H9 (cell line): ENCODE results near the gene KRTAP5-4. TPM values are rescaled to one million over a fixed set of nuclear protein-coding genes. Genes with fewer than 3 reads are reported as not detected.
"Not testable (repeated sequence)": the region's sequence is repeated elsewhere in the genome, so short reads cannot be mapped to it uniquely, and the experiment has no call there.

Source experiments
- DNase-seq: peaks from one replicate; pipeline ENCODE4 v3.0.0-alpha.2; 2017
- H2AFZ ChIP-seq: one replicate; pipeline ENCODE4 v1.6.1; 2013; ENCODE audit warnings: mild to moderate bottlenecking, low read length, control low read depth, moderate library complexity
- H2AK5ac ChIP-seq: 2 replicates; pipeline ENCODE4 v1.6.1; 2013; ENCODE audit warnings: low read length, control low read depth, mixed read lengths; ENCODE audit not compliant: insufficient read length
- H2BK120ac ChIP-seq: one replicate; pipeline ENCODE4 v1.6.1; 2013; ENCODE audit warnings: low read depth, mild to moderate bottlenecking, low read length, control low read depth, inconsistent platforms; ENCODE audit not compliant: poor library complexity, severe bottlenecking
- H2BK12ac ChIP-seq: 2 replicates; pipeline ENCODE4 v1.6.1; 2013; ENCODE audit warnings: low read length, control low read depth, mixed read lengths, low read depth; ENCODE audit not compliant: insufficient read length
- H2BK15ac ChIP-seq: 2 replicates; pipeline ENCODE4 v1.6.1; 2013; ENCODE audit warnings: low read depth, low read length, control low read depth
- H2BK20ac ChIP-seq: one replicate; pipeline ENCODE4 v1.6.1; 2013; ENCODE audit warnings: low read depth, mild to moderate bottlenecking, low read length, control low read depth, inconsistent platforms; ENCODE audit not compliant: poor library complexity, severe bottlenecking
- H2BK5ac ChIP-seq: 2 replicates; pipeline ENCODE4 v1.6.1; 2013; ENCODE audit warnings: low read length, control low read depth, mixed read lengths; ENCODE audit not compliant: insufficient read length
- H3K14ac ChIP-seq: 2 replicates; pipeline ENCODE4 v1.6.1; 2013; ENCODE audit warnings: low read length, control low read depth; ENCODE audit not compliant: insufficient read depth
- H3K18ac ChIP-seq: 2 replicates; pipeline ENCODE4 v1.6.1; 2013; ENCODE audit warnings: low read depth, mild to moderate bottlenecking, mixed read lengths, low read length, control low read depth; ENCODE audit not compliant: insufficient read length
- H3K23ac ChIP-seq: 2 replicates; pipeline ENCODE4 v1.6.1; 2013; ENCODE audit warnings: low read length, control low read depth, mixed read lengths, low read depth; ENCODE audit not compliant: insufficient read length
- H3K23me2 ChIP-seq: 2 replicates; pipeline ENCODE4 v1.6.1; 2013; ENCODE audit warnings: low read depth, mild to moderate bottlenecking, mixed read lengths, low read length, control low read depth; ENCODE audit not compliant: insufficient read length, poor library complexity, severe bottlenecking
- H3K27ac ChIP-seq: 2 replicates; pipeline ENCODE4 v1.5.1; 2013; ENCODE audit warnings: low read length, control low read depth, mixed read lengths, low read depth; ENCODE audit not compliant: insufficient read length
- H3K27me3 ChIP-seq: 2 replicates; pipeline ENCODE4 v1.6.1; 2013; ENCODE audit warnings: low read length, control low read depth, inconsistent platforms; ENCODE audit not compliant: insufficient read depth
- H3K4ac ChIP-seq: 2 replicates; pipeline ENCODE4 v1.6.1; 2013; ENCODE audit warnings: low read depth, mild to moderate bottlenecking, control low read depth, inconsistent platforms, low read length, moderate library complexity
- H3K4me1 ChIP-seq: 2 replicates; pipeline ENCODE4 v1.6.1; 2013; ENCODE audit warnings: low read length, control low read depth, inconsistent platforms; ENCODE audit not compliant: insufficient read depth
- H3K4me2 ChIP-seq: 2 replicates; pipeline ENCODE4 v1.6.1; 2013; ENCODE audit warnings: low read length, control low read depth, mixed read lengths; ENCODE audit not compliant: insufficient read length, insufficient read depth
- H3K56ac ChIP-seq: 2 replicates; pipeline ENCODE4 v1.6.1; 2013; ENCODE audit warnings: low read depth, mild to moderate bottlenecking, mixed read lengths, low read length, control low read depth; ENCODE audit not compliant: insufficient read length
- H3K79me1 ChIP-seq: 2 replicates; pipeline ENCODE4 v1.6.1; 2013; ENCODE audit warnings: low read depth, mild to moderate bottlenecking, moderate library complexity, low read length, control low read depth, inconsistent platforms; ENCODE audit not compliant: insufficient read depth, poor library complexity, severe bottlenecking
- H3K79me2 ChIP-seq: 2 replicates; pipeline ENCODE4 v1.6.1; 2013; ENCODE audit warnings: low read length, control low read depth, inconsistent platforms; ENCODE audit not compliant: insufficient read depth
- H3K9ac ChIP-seq: 2 replicates; pipeline ENCODE4 v1.6.1; 2013; ENCODE audit warnings: low read length, control low read depth, mixed read lengths; ENCODE audit not compliant: insufficient read length; ENCODE audit errors: extremely low read depth
- H3K9me3 ChIP-seq: one replicate; pipeline ENCODE4 v1.6.1; 2013; ENCODE audit warnings: low read depth, low read length, inconsistent platforms; ENCODE audit not compliant: control insufficient read depth
- H3T11ph ChIP-seq: one replicate; pipeline ENCODE4 v1.6.1; 2013; ENCODE audit warnings: mild to moderate bottlenecking, low read length, control low read depth, inconsistent platforms
- H4K20me1 ChIP-seq: one replicate; pipeline ENCODE4 v1.6.1; 2013; ENCODE audit not compliant: control insufficient read depth, insufficient read length, insufficient read depth
- H4K5ac ChIP-seq: 2 replicates; pipeline ENCODE4 v1.6.1; 2013; ENCODE audit warnings: low read depth, mild to moderate bottlenecking, mixed read lengths, low read length, control low read depth; ENCODE audit not compliant: insufficient read length
- H4K8ac ChIP-seq: replicated peaks from 2 replicates; pipeline ENCODE4 v1.6.1; 2013; ENCODE audit warnings: low read length, control low read depth, mixed read lengths, low read depth; ENCODE audit not compliant: insufficient read length
- H4K91ac ChIP-seq: 2 replicates; pipeline ENCODE4 v1.6.1; 2013; ENCODE audit warnings: low read depth, mild to moderate bottlenecking, moderate library complexity, mixed read lengths, low read length, control low read depth; ENCODE audit not compliant: insufficient read length
- H3K27ac Mint-ChIP-seq, 3 experiments: 2 replicates in 2 of 3; 3 replicates in 1 of 3; pipeline ENCODE4 v1.8.0; 2020 to 2021; ENCODE audit warnings: mixed read lengths in 3 of 3, mild to moderate bottlenecking in 1 of 3, moderate library complexity in 1 of 3
- H3K27me3 Mint-ChIP-seq: 2 replicates; pipeline ENCODE4 v1.8.0; 2021; ENCODE audit warnings: low read depth, mild to moderate bottlenecking, moderate library complexity, mixed read lengths
- H3K36me3 Mint-ChIP-seq, 3 experiments: 2 replicates in 2 of 3; 3 replicates in 1 of 3; pipeline ENCODE4 v1.8.0; 2020 to 2021; ENCODE audit warnings: low read depth in 3 of 3, mixed read lengths in 3 of 3; ENCODE audit not compliant: insufficient read depth in 1 of 3
- H3K4me1 Mint-ChIP-seq, 2 experiments: 2 replicates each; pipeline ENCODE4 v1.8.0; 2020; ENCODE audit warnings: mixed read lengths in 2 of 2
- H3K4me3 Mint-ChIP-seq, 2 experiments: 2 replicates in 1 of 2; 3 replicates in 1 of 2; pipeline ENCODE4 v1.8.0; 2020 to 2021; ENCODE audit warnings: mild to moderate bottlenecking in 2 of 2, mixed read lengths in 2 of 2, moderate library complexity in 1 of 2
- H3K9me3 Mint-ChIP-seq, 2 experiments: 2 replicates in 1 of 2; 3 replicates in 1 of 2; pipeline ENCODE4 v1.8.0; 2020; ENCODE audit warnings: mild to moderate bottlenecking in 2 of 2, mixed read lengths in 2 of 2, moderate library complexity in 1 of 2
- WGBS: extraction: QIAGEN DNeasy Blood & Tissue Kit; methylation state at CpG from one replicate; pipeline ENCODE4 v1.1.7; 2013; ENCODE audit warnings: missing lambda C conversion rate, low lambda C conversion rate, mixed read lengths; ENCODE audit not compliant: insufficient read length; ENCODE audit errors: extremely low coverage; 5-methylcytosine and 5-hydroxymethylcytosine counted together
- total RNA-seq: library from RNA; stranded (reverse); gene quantifications from 2 replicates; pipeline ENCODE4 v1.2.1, GENCODE V29; 2021

Gene KRTAP5-4
- total RNA-seq, 1 experiment from 2014 or later = not detected

DNA sequence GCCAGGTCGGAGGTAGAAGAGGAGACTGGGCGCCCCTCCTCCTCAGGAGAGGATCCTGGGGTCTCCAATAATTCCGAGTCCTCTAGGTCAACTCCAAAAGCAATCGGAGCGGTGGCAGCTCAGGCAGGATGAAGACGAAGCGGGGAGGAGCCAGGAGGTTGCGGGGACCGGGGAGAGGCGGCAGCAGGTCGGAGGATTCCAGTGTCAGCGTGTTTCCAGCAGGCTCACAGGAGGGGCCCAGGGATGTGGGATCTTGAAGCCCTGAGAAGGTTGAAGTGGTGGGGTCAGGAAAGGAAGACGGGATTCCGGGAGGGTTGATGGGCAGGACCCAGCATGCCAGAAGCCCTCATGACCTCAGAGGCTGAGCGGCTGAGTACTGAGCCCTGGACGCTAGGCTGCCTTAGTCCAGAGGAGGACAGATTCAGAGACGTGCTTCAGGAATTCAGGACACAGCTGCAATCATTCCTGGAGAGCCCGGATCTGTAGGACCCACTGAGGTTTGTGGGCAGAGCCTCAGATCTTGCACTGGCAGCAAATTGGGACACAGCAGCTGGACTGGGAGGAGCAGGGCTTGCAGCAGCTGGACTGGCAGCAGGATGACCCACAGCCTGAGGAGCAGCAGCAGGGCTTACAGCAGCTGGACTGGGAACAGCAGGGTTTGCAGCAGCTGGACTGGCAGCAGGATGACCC lies 14.6 kb downstream of the KRTAP5-4 start:
- H3K4me2 ChIP-seq, H3K27ac Mint-ChIP-seq, H2BK12ac ChIP-seq, H3K23ac ChIP-seq, H2BK120ac ChIP-seq, H3K4ac ChIP-seq, H3K9me3 ChIP-seq, H3K27me3 ChIP-seq, H3K23me2 ChIP-seq, H3T11ph ChIP-seq, H2AFZ ChIP-seq, H4K91ac ChIP-seq, H3K14ac ChIP-seq, H2BK5ac ChIP-seq, H3K56ac ChIP-seq, H3K79me1 ChIP-seq, H3K27ac ChIP-seq, H3K36me3 Mint-ChIP-seq, H2BK15ac ChIP-seq, H2AK5ac ChIP-seq, H4K20me1 ChIP-seq, H3K79me2 ChIP-seq, H4K8ac ChIP-seq, H3K18ac ChIP-seq, H4K5ac ChIP-seq, H3K9ac ChIP-seq, H2BK20ac ChIP-seq, H3K4me1 ChIP-seq: not testable (repeated sequence)
- no CpG with 5 or more reads among the region's 18 CpGs for WGBS
- peak; percentile 42 for DNase-seq
- Mint-ChIP-seq H3K9me3 (peaks cover 17 to 18% of the 10 kb centered on the region in 2 experiments), H3K4me3 (peak overlapping the region in 1 of 2 experiments; percentile 57; a peak in 1 of 5 replicates), H3K27me3 (peaks cover 42% of the 10 kb centered on the region), H3K4me1 (peaks cover 13 to 18% of the 10 kb centered on the region in 2 experiments)

DNA sequence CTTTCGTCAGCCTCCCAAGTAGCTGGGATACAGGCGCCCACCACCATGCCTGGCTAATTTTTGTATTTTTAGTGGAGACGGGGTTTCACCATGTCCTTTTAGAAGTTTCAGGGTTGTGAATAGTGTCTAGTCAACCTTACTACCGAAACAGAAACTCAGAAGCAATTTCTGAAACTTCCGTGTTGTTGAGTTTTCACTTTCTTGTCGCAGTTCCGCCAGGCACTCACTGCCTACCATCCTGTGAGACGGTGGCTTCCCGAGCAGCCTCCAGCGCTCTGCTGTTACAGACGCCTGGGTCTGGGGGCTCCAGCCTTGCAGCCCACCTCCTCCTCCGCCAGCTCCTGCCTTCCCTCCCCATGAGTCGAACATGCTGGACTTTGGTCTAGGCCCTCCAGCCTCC lies 16.0 kb downstream of the KRTAP5-4 start:
- Mint-ChIP-seq H3K36me3 (peaks cover 7 to 16% (median 11%) of the 10 kb centered on the region in 3 experiments), H3K9me3 (peaks cover 25 to 26% of the 10 kb centered on the region in 2 experiments), H3K27me3 (peaks cover 47% of the 10 kb centered on the region), H3K4me1 (peaks cover 10 to 14% of the 10 kb centered on the region in 2 experiments)
- not testable (repeated sequence) for H2BK15ac ChIP-seq, H3K4ac ChIP-seq, H2BK12ac ChIP-seq, H3K14ac ChIP-seq, H3K9ac ChIP-seq, H3T11ph ChIP-seq, H2BK5ac ChIP-seq, H3K4me2 ChIP-seq, H3K56ac ChIP-seq, H2BK20ac ChIP-seq, H4K5ac ChIP-seq, H3K18ac ChIP-seq, H3K23ac ChIP-seq, H3K23me2 ChIP-seq, H3K27ac Mint-ChIP-seq, H4K20me1 ChIP-seq, H2AFZ ChIP-seq, H4K91ac ChIP-seq, H2BK120ac ChIP-seq, H3K9me3 ChIP-seq, H3K4me3 Mint-ChIP-seq, H2AK5ac ChIP-seq, H4K8ac ChIP-seq, H3K4me1 ChIP-seq, H3K27ac ChIP-seq, H3K79me2 ChIP-seq, H3K79me1 ChIP-seq, DNase-seq, H3K27me3 ChIP-seq
- WGBS = no CpG with 5 or more reads among the region's 13 CpGs
